ENCODE data around the gene PRKAR1B.

Gene PRKAR1B

DNA sequence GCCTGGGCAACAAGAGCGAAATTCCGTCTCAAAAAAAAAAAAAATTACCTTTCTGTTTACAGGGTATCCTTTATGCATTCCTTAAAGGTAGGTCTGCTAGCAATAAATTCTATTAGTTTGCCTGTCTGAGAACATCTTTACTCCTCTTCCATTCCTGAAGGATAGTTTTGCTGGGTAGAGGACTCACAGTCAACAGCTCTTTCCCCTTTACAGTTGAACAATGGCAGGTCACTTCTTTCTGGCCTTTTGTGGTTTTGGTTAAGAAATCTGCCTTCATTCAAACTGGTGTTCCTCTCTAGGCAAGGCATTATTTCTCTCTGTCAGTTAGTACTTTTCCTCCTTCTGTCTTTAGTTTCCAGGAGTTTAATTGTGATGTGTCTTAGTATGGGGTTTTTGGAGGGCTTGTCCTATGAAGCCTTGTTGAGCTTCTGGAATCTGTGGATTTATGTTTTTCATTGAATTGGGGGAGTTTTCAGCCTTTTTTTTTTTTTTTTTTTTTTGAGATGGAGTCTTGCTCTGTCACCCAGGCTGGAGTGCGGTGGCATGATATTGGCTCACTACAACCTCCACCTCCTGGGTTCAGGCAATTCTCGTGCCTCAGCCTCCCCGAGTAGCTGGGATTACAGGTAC is 5.3 kb downstream of the PRKAR1B start:
- DNase-seq: no peak

DNA sequence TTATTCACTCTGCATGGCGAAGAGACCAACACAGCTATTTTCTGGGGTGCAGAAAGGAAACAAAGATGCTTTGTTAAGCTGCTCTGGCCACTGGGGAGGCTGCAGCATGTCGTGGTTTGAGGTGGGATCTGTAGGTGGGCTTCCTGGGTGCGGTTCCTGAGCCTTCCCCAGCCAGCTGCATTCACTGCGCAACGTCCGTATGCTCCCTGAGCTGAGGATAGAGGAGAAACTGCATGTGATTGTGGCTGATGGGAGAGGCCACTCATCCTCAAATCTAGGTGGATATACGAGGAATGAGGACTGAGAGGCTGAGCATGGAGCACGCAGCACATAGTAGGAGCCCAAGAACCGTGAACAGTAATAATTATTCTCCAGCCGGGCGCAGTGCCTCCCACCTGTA is 10.4 kb downstream of the PRKAR1B start:
- no peak for DNase-seq

DNA sequence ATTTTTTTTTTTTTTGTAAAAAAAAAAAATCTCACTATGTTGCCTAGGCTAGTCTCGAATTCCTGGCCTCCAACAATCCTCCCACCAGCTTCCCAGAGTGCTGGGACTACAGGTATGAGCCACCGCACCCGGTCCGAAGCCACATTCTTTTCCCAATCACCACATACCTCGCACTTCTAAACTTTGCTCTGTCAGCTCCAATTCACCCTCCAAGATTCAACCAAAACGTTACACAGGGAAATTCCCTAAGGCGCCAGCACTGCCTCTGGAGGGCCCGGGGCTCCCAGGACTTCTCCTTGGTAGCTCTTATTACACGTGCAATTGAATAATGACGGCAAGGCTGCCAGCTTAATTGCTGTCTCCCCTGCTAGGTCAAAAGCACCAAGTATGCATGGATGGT is 10.9 kb downstream of the PRKAR1B start:
- no peak for DNase-seq

DNA sequence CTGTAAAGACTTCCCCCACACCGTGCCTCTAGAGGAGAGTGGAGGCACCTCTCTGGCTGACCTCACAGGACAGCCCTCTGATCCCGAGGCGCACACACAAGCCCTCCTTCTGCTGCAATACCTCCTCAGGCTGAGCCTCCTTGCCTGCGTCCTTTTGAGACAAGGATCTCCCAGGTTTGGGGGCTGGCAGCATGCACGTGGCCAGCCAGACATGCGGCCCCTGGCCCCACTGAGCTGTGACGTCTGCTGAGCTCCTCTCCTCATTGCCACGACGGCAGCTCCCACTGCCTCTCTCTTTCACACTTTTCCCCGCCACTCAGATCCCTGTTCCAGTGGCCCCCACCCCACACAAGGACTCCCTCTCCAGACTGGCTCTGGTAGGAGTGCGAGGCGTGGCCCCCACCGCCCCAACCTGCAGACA is 12.8 kb downstream of the PRKAR1B start:
- no peak for DNase-seq

DNA sequence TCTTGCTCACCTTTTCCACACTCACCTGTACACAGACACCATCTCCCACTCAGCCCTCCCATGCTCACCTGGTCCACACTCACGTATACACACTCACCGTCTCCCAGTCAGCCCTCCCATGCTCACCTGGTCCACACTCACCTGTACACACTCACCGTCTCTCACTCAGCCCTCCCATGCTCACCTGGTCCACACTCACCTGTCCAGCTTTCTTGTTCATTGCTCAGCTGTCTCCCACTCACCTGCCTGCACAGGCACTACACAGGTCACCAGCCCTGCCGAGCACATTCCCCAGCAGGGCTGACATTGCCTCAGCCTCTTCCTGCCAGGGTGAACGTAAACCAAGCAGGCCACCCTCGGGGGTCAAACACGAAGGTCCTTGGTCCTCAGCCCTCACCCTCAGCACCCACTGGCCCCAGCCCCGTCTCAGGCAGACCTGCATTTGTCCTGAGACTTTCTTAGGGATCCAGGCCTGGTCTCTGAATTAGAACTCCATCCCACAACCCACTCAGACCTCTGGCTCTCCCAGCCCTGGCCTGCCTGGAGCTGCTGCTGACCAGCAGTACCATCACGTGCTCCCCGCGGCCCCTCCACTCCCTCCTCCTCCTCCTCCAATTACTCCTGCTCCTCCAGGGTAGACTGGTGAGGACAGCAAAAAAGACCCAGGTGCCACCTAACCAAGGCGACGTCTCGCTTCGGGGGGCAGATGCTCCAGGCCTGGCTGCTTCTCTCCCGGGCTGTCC is 13.4 kb downstream of the PRKAR1B start:
- DNase-seq: no peak

DNA sequence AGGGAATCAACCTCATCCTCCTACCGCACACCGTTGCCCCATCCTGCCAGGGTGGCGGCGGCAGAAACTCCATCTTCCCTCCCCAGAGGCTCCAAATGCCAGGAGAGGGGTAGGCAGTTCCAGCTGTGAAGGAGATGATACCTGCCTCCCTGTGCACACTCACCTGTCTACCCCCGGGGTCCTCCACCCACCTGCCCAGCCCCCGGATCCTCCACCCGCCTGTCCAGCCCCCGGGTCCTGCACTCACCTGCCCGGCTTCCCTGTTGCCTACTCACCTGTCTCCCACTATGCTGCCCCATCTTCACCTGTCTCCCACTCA is 14.0 kb downstream of the PRKAR1B start:
- DNase-seq: no peak

DNA sequence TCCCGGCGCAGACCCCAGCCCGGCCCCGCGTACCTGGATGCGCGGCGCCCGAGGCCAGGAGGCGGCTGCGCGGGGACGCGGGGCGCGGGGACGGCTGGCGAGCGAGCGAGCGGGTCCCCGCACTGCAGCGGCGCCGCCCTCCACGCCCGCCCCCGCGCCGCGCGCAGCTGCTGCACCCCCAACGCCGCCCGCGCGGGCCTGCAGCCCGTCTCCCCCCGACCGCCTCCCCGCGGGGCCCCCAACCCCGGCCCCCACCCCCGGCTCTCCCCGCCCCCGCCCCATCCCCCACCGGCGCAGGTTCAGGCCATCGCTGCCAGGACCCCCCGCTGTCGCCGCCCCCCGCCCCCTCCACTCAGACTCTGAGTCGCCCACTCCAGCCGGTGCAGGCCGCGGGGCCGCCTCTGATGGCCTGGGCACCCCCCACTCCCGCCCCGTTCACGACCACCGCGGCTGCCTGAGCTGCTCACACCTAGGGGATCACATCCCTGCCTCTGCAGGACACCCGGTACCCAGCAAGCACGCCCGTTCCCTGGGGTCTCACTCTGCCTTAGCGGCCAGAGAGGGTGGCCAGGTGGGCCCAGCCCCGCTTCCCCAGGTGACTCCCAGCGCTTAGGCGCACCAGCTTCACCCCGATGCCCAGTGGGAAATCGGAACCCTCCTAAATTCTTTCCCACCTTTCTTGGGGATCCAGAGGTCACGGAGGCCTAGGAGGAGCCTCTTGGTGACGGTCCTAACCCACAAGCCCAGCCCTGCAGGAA is 14.5 kb downstream of the PRKAR1B start:
- no peak for DNase-seq

DNA sequence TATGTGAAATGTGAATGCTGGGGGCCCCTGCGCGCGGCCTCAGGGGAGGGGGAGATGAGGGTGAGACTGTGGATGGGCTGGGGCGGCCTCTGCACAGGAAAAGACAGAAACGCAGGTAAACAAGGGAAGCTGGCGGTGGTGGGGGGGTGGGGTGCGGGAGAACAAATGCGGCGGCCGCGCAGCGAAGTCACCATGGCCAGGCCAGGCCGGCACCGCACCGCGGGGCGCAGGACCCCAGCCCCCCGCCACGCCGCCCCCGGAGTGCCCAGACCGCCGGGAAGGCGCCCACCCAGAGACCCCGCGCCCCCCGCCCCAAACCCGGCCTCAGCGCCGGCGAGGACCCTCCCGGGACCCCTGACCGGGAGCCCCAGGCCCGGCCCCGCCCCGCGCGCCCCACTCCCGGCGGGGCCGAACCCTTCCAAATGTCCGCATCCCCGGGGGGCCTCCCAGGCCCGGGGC is 15.1 kb downstream of the PRKAR1B start:
- DNase-seq: no peak

DNA sequence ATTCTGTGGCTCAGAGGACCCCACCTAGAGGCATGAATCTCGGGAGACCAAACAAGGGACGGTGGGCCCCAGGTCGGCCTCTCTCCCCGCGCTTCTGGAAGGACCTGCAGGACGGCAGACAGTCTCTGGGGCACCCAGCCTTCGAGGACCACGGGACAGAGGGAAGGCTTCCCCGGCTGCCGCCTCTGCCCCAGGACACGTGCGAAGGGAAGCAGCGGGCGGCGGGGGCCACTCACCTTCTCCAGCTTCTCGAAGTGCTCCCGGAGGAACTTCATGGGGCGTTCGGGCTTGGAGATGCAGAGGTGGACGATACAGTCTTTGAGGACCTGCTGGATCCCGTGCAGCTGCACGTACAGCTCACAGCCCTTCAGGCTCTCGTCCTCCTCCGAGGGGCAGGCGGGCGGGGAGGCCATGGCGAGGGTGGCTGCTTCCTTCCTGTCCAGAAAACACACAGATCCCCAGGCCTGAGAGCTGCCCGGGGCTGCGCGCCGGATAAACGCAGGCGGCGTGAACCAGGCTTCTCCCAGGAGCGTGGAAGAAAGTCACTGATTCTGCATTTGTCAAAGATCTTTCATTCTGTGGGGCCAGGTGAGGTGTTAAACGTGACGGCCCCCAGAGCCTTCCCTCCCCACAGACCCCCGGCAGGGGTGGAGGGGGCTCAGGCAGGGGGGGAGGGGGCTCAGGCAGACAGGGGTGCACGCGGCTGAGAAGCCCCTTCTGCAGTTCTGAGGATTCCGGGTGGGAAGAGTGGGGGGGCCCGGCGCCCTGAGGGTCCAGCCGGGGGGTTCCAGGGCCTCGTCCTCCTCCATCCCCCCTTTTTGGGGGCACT is 15.8 kb downstream of the PRKAR1B start:
- no peak for DNase-seq

DNA sequence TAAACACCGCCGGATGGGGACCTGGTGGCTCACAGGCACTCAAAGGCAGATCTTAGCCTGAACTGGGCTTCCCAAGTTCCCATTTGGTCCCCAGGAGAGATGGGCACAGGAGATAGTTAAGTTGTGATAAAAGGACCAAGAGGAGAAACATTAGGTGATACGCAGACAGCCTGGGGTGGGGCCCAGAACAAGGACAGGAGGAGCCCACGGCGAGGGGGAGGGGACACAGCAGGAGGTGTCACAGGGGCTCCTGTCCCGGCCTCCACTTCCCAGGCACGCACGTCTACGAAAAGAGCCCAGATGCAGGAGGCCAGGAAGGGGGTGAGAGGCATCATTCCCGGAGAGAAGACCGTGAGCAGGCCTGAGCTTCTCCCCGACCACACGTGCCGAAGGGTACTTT is 16.9 kb downstream of the PRKAR1B start:
- no peak for DNase-seq

DNA sequence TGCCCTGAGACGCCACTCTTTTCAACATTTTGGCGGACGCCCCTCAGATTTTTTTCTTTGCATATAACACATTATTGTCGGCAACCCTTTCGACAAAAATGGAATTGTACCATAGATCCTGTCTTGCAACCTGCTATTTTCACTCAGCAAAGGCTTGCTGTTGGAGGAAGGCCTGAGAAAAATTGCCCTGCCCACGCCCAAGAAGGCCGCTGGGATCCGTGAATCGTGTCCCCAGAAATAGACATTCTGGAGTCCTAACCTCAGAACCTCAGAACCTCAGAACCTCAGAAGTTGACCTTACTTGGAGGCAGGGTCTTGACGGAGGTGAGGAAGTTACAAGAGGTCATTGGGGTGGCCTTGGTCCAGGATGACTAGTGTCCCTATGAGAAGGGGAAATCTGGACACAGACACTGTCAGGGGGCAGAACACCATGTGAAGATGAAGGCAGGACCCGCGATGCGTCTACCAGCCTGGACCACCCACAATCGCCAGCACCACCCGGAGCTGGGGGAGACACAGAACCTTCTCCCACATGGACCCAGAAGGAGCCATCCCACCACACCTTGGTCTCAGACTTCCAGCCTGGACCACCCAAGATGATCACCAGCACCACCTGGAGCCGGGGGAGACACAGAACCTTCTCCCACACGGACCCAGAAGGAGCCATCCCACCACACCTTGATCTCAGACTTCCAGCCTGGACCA is 19.6 kb downstream of the PRKAR1B start:
- DNase-seq: no peak

DNA sequence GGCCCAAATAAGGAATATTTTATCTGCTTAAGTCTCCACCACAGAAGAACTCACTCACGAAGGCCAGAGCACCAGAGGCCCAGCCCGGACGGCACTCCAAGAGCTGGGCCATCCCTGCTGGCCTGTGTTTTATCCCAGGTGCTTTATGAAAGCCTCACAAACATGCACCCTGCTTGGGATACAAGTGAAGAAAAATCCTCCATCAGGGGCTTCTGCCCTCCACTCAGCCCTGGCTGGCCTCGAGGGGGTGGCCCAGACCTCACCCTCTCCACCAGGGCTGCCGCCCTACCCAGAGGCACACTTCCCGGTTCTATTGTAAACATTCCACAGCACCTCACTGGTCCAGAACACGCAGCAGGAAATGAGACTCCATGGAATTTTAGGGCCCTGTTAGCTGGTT is 20.4 kb downstream of the PRKAR1B start:
- DNase-seq: no peak

DNA sequence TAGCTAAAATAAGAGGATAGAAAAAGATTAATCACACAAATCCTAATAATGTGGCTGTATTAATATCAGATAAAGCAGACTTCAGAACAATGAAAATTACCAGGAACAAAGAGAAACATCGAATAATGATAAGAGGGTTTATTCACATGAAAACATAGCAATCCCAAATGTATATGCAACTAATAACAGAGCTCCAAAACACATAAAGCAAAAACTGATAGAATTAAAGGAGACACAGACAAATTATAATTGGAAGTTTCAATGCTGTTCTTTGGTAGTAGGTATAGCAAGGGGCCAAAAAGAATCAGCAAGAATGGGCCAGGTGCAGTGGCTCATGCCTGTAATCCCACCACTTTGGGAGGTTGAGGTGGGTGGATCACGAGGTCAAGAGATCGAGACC is 24.0 kb downstream of the PRKAR1B start:
- no peak for DNase-seq

DNA sequence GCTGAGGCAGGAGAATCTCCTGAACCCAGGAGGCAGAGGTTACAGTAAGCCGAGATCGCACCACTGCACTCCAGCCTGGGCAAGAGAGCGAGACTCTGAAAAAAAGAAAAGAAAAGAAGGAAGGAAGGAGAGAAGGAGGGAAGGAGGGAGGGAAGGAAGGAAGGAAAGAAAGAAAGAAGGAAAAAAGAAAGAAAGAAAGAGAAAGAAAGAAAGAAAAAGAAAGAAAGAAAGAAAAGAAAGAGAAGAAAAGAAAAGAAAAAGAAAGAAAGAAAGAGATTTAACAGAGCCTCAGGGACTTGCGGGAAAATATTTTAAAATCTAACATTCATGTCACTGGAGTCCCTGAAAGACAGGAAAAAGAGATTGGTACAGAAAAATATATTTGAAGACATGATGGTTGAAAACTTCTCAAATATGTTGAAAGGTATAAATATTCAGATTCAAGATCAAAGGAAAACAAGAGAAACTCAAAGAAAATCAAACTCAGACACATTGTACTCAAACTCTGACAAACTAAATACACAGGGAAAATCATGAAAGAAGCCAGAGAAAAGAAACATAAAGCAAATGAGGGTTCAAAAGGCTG is 25.9 kb downstream of the PRKAR1B start:
- no peak for DNase-seq

DNA sequence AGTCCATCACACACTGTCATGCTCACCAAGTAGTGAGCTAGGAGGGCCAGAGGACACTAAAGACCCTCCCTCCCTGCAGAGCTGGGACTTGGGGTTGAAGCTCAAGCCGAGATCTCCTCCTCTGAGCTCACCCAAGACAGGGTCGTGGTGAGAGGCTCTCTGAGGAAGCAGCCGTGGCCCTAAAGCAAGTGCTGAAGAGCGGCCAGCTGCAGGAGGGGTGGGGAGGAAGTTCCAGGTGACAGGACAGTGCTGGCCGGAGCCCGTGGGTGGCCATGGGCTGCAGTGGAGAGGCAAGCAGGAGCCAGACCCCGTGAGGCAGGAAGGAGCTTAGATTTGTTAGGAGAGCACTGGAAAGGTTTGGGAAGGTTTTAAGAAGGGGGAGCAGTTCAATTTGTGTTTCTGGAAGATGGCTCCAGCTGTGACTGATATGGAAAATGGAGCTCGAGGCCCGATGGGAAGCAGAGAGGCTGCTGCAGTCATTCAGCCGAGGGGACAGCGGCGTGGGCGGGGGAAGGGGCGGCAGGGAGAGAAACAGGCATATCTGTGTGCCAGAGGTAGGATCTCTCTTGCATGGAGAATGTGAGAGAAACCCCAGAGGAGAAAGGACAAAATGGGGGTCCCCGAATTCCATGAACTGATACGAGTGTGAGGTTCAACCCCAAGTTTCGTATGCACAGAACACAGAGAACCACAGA is 27.5 kb downstream of the PRKAR1B start:
- no peak for DNase-seq

DNA sequence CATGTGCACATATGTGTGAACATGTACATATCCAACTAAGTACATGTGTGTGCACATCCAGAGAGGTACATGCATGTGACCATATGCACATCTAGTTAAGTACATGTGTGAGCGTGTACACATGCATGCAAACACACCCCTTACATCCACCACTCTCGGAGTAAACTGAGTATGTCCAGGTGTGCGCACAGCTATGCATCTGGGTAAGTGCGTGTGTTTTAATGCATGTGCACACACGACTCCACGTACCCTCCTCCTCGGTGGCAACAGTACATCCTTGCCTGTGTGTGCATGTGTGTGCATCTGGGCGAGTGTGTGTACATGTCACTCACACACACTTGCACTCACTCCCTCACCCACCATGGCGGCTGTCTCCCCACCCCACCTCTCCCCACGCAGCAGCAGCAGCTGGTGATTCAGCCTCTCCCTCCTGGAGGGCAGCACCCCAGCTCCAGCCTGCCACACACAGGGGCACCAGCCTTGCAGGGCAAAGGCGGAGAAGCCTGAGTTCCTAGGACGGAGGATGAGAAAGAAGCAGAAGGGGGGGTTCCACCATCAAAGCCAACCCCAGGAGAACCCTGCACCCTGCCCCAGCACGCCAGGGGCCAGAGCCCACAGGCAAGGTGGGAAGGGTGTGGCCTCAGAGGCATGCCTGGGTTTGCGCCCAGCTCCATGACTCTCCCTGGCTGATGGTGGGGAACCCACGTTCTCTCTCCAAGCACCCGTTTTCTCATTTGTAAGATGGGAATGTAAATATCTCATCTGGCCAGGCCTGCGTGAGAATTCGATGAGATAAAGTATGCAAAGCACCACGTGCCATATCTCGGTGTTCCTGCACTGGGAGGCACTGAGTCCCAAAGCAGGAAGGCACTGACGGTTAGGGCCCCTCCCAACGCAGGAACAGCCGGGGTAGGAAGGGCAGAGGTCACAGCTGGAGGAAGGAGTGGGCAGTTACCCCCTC is 28.3 kb downstream of the PRKAR1B start:
- DNase-seq: no peak

DNA sequence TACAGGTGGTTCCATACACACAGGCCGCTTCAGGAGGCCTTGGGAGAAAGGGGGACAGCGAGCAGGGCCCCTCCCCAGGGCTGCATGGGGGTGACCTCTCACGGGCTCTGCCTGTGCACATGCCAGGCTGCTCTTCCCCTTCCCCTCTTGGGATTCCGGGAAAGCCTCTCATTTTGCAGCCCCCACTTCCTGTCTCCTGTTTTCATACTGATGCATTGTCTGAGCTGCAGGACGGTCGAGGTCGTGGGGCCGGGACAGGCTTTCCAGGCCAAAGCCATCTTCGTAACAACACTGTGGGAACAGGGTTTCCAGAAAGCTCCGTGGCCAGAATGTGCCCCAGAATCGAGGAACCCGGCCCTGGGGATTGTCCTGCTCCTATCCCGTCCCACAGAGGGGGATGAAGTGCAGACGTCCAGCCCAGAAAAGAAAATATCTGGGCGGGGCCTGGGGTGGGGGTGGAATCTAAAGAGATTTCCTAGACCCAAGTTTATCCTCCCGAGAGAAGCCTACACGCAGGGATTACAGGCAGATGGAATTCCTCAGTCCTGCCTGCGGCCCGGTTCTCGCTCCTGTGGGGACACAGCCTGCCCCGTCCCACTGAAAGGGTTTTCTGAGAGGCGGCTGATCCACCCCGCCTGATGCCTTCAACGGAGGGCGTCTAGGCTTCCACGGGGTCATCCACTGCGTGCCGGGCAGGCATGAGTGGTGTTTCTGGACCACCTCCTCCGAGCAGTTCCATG is 30.1 kb downstream of the PRKAR1B start:
- DNase-seq: no peak

DNA sequence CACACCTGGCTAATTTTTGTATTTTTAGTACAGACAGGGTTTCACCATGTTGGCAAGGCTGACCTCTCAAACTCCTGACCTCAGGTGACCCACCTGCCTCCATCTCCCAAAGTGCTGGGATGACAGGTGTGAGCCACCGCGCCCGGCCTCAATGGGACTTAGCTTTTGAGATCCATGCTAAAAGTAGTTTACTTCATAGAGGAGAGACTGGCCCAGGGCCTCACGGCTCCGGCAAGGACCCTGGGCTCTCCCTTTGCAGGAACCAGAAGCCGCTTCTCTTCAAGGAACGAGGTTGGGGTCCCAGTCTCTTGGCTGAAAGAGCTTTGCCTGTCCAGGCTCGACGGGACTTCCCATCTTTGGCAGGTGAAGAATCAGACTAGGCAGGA is 30.7 kb downstream of the PRKAR1B start:
- no peak for DNase-seq

DNA sequence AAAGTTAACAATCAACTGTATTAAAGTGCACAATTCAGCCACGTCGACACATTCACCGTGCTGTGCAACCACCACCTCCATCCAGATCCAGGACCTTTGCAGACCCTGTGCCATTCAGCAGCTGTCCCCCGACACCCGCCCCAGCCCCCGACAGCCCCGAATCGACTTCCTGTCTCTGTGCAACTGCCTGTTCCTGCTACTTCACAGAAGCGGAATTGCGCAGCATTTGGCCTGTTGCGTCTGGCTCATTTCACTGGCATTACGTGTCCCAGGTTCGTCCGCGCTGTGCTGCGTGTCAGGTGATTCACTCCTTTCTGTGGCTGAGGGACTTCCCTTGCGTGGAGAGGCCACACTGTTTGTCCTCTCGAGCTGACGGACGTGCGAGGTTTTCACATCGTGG is 33.8 kb downstream of the PRKAR1B start:
- no peak for DNase-seq
